ENCODE measurements around the gene RNF166.
A peak's percentile ranks its signal among the peaks of the same experiment; 100 is the strongest.

RNF166 gene

GRCh38 chr16:88706229-88706964, at the start of gene RNF166, which contains the start of gene CTU2:
Gene RNF166 (minus strand): TSS chr16:88706408. CDS start chr16:88706325, 83 bp downstream.
Gene CTU2 (plus strand): TSS chr16:88706503. CDS start chr16:88706531, 28 bp downstream.
- DNase-seq (ENCODE audit: low read depth in 2 of 2) = peak; percentile 61 to 67

- no peak for DNase-seq (ENCODE audit: low read depth in 2 of 2)
Measured at GRCh38 chr16:88754912-88755744, 48.9 kb upstream of the RNF166 start.

- DNase-seq (ENCODE audit: low read depth in 2 of 2) = no peak
Measured at GRCh38 chr16:88754109-88754911, 48.1 kb upstream of the RNF166 start.

- no peak for DNase-seq (ENCODE audit: low read depth in 2 of 2)
Measured at GRCh38 chr16:88753602-88754001, 47.4 kb upstream of the RNF166 start.

- DNase-seq (ENCODE audit: low read depth in 2 of 2) = no peak
Measured at GRCh38 chr16:88753191-88753590, 47.0 kb upstream of the RNF166 start.

- DNase-seq (ENCODE audit: low read depth in 2 of 2) = no peak
Measured at GRCh38 chr16:88752386-88753002, 46.3 kb upstream of the RNF166 start.

- no peak for DNase-seq (ENCODE audit: low read depth in 2 of 2)
Measured at GRCh38 chr16:88750854-88751253, 44.6 kb upstream of the RNF166 start.

DNA sequence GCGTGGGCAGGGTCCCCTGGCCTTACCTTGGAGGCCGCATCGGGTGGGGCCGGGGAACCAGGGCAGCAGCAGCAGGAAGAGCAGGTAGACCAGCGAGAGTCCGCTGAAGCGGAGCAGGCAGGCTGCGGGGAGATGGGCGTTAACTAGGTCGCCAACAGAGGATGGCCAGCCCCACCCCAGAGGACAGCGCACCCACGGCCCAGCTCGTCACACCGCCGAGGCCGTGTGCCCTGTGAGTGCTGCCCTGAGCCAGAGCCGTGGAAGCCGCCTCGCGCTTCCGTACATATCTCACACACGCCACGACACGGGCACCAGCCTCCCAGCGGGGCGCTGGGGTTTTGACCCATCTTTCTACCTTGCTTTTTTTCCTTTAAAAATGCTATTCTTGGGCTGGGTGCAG, 43.1 kb upstream of the RNF166 start:
- no peak for DNase-seq (ENCODE audit: low read depth in 2 of 2)

DNA sequence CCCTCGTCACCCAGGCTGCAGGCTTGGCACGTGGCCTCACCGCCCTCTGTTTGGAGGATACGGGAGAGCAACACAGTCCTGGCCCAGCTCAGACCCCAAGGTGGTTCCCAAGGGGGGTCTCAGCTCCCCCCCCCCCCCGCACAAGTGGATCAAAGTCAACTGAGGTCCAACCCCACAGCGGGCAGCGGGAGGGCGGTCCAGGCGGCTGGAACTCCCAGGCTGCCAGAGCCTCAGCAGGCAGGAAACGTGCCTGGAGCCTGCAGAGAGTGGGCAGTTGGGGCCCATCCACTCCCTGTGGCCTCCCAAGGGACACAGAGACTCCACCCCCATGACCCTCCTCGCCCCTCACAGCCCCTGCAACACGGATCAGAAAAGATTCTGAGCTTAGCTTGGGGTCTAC, 42.2 kb upstream of the RNF166 start:
- no peak for DNase-seq (ENCODE audit: low read depth in 2 of 2)

DNA sequence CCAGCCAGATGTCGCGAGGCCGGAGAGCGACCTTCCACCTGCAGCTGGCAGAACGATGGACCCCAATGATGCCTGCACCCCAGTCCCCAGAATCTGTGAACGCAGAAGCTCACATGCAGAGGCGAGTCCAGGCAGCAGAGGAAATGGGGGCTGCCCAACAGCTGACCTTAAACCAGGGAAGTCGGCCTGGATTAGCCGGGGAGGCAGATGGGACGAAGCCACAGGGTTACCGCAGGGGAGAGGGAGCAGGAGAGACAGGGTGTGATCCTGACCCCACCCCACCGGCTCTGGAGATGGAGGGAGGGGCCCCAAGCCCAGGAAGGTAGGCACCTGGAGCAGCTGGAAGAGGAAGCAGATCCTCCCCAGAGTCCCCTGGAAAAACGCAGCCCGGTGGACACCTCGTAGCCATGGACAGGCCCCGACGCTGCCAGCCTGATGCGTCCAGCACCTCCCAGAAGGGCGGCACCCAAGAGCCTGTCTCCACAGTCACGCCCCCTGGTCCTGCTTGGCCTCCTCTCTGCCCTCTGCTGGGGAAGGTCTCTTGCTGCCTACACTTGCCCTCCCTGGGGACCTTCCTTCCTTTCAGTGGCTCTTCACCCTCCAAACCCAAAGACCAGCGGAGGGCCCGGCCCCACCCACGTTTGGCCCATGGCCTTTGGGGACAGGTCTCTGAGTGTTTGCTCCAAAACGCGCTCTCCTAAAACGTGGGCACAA, 41.5 kb upstream of the RNF166 start:
- no peak for DNase-seq (ENCODE audit: low read depth in 2 of 2)

- DNase-seq (ENCODE audit: low read depth in 2 of 2) = no peak
Measured at GRCh38 chr16:88746506-88746905, 40.3 kb upstream of the RNF166 start.

DNA sequence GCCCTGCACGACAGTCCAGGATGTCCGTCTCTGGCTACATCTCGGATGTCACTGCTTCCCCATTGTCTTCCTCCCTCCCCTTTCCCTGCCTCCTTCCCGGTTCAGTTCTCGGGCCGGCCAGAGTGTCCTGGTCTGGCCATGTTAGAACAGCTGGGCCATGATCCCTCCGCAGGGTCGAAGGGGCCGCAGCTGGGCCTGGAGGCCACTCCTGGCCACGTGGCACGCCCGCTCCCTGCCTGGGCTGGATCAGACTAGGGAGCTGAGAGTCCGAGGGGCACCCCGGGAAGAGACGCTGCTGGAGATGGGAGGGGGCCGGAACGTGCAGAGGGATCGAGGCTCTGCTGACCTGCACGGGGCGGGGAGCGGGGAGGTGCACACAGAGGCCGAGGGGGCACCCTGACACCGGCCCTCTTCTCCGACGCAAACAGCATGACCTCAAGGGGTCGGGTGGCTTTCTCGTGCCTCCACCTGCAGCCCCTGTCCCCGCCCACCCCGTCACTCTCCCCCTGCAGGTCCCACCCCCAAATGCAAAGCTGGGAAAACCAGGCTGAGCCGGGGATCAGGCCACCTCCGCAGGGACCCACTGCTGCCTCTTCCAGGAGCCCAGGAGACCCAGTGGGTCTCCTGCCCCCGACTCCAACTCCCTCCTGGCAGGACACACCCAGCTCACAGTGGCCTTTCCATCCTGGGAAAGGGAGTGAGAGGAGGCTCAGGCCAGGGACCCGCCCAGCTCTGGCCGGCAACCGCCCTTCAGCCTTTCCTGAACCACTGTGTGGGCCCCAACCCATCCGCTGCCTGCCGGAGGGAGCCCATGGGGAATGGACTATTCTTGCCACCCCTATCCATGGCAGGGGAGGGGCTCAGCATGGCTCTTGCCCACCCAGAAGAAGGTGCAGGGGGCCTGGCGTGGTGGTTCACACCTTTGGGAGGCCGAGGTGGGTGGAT, 38.6 kb upstream of the RNF166 start:
- no peak for DNase-seq (ENCODE audit: low read depth in 2 of 2)

DNA sequence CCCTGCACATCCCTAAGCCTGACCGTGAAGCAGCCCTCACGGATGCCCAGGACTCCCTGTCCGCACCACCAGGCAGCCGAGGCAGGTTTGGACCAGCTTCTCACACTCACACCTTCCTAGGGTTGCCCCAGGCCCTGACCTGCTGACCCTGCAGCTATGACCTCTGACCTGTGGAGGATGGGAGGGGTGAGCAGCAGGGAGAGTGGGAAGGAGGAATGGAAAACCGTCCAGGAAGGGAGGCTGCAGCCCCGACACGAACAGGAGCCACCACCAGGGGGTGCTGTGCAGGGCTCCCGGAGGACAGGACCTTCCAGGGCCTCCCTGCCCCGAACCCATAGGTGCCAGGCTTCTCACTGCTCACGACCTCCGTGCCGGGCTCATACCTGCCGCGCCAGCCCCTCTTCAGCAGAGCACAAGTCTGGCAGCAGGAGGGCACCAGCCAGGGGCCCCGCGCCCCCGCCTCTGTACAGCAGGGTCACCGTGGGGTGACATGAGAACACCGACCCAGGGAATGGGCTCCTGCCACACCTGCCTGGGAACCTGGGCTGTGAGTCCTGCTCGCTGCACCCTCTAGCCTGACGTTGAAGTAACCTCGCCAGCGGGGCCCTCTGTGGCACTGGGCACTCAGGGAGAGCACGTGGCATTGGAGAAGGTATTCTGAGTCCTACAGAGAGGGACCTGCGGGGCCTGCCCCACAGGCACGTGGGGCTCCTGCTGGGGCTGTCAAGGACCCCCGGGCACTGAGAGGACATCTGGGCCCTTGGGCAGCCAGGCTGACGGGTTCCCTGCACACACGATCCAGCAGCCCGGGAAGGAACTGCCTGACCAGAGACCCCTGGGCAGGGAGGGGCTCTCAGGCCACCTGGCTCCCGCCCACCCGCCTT, 37.7 kb upstream of the RNF166 start:
- peak in 1 of 2 experiments; percentile 24 for DNase-seq (ENCODE audit: low read depth in 2 of 2)

GRCh38 chr16:88742896-88743605, 36.8 kb upstream of the RNF166 start:
- no peak for DNase-seq (ENCODE audit: low read depth in 2 of 2)

DNA sequence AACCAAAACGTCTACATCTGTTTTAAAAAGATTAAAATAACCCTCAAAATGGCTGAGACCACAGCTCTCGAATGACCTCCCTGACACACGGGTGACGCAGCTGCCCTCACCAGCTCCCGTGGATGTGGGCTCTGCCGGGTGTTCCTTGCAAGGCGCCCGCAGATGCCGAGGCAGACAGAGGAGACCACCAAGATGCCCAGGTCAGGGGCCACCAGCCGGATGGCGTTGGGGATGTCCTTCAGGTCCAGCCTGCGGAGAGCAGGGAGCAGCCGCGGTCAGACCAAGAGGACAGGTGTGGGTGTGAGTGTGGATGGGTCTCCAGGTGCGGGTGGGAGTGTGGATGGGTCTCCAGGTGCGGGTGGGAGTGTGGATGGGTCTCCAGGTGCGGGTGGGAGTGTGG, 35.2 kb upstream of the RNF166 start:
- DNase-seq (ENCODE audit: low read depth in 2 of 2) = no peak

GRCh38 chr16:88740727-88741055, 34.5 kb upstream of the RNF166 start:
- DNase-seq (ENCODE audit: low read depth in 2 of 2) = no peak

- no peak for DNase-seq (ENCODE audit: low read depth in 2 of 2)
Measured at GRCh38 chr16:88739977-88740726, 33.9 kb upstream of the RNF166 start.
